ENCODE measurements around the gene PPIF.

DNA sequence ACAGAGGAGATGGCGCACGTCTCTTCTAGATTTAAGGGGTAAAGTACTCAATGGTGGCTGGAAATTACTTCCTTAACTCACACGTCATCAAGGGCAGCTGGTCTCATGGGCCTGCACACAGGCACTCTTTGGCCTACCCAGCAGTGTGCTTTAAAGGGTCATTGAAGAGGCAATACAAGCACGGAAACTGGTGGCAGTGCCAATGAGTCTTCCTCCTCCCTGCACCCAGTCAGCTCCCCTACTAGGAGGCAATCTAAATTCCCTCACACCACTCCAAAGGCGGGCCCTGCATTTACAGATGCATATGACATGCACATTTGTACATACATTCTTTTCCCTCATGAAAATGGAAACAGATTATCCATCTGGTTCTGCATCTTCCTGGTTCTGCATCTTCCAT is 47.4 kb downstream of the PPIF start:
- TF ChIP-seq, protein P1, sequence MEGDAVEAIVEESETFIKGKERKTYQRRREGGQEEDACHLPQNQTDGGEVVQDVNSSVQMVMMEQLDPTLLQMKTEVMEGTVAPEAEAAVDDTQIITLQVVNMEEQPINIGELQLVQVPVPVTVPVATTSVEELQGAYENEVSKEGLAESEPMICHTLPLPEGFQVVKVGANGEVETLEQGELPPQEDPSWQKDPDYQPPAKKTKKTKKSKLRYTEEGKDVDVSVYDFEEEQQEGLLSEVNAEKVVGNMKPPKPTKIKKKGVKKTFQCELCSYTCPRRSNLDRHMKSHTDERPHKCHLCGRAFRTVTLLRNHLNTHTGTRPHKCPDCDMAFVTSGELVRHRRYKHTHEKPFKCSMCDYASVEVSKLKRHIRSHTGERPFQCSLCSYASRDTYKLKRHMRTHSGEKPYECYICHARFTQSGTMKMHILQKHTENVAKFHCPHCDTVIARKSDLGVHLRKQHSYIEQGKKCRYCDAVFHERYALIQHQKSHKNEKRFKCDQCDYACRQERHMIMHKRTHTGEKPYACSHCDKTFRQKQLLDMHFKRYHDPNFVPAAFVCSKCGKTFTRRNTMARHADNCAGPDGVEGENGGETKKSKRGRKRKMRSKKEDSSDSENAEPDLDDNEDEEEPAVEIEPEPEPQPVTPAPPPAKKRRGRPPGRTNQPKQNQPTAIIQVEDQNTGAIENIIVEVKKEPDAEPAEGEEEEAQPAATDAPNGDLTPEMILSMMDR (IDR thresholded peaks at IDR 0.05) = no peak
- no peak for TF ChIP-seq POLR2A (IDR thresholded peaks at IDR 0.05)
